HG03565 (cell line): Measurements from ENCODE around the gene MAPK11.
"Not testable (repeated sequence)": the region's sequence is repeated elsewhere in the genome, so short reads cannot be mapped to it uniquely, and the experiment has no call there.

ENCODE experiments used
- ATAC-seq: cut with Tn5 transposase; IDR thresholded peaks from one replicate; pipeline ENCODE4 v1.9.1; 2021; ENCODE audit warnings: mild to moderate bottlenecking, moderate library complexity; ENCODE audit not compliant: unreplicated experiment

The MAPK11 gene

DNA sequence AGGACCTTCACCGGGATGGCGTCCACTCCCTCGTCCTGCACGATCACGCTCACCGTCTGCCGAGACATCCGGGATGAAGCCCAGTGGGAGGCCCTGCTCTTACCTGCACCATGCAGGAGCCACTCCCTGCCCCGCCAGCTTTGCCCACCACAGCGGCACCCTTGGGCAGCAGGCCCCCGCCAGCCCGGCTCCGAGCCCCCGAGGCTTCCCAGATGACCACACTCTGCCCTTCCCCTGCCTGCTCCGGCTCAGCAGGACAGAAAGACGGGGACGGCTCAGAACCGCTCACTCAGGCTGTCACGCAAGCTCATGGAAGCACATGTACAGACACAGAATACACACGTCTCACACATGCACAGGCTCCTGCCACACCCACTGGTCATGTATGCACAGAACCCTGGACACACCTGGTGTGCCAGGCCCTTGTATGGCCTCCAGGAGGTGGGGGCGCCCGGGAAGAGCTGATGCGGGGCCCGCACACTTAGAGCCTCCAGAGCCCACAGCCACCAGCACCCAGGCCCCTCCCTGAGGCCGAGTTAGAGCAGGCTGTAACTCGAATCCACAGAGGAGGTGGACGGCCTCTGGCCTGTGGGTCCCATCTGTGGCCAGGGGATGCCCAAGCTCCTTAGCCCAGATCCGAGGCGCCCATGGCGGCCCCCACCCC is 8.9 kb upstream of the MAPK11 start:
- no peak for ATAC-seq

DNA sequence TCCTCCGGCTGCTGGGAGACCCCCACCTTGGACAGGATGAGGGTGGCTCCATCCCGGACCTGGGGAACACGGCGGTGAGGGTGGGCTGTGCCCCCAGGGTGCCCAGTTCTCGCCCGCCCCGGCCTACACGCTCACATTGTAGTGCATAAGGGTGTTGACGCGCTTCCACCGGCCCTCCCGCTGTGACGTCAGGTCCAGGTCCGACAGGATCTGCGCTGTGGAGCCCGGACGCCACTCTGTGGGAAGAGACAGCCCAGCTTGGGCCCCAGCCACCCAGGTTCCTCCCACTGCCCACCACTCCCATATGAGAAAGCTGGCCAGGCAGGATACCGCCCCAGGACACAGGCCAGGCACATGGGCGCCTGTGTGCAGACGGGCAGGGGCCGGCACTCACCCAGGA is 8.3 kb upstream of the MAPK11 start:
- no peak for ATAC-seq

DNA sequence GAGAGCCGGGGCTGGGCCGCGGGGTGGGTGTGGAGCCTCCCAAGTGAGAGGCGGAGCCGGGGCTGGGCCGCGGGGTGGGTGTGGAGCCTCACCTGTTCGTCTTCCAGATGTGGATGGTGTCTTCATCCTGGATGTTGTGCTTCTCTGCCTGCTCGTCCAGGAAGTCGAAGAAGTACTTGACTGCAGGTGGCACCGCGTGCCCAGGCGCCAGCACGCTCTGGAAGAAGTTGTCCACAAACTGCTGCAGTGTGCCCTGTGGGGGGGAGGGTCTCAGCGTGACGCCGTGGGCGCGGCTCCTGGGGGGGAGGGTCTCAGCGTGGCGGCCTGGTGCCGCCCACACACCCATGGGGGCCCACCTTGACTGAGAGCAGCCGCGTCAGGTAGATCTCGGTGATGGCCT is 7.6 kb upstream of the MAPK11 start:
- no peak for ATAC-seq

DNA sequence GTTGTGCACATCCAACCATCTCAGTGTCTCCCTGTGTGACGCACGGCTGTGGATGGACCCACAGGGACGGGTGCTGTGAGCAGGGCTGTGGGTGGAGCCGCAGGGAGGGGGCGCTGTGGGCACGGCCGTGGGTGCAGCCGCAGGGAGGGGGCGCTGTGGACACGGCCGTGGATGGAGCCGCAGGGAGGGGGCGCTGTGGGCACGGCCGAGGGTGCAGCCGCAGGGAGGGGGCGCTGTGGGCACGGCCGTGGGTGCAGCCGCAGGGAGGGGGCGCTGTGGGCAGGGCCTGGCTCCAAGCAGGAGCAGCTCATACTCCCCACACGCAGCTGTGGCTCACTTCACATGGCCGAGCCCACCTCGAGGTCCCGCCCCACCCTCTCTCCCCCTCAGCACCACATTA is 6.0 kb upstream of the MAPK11 start:
- peak; percentile 36 for ATAC-seq

DNA sequence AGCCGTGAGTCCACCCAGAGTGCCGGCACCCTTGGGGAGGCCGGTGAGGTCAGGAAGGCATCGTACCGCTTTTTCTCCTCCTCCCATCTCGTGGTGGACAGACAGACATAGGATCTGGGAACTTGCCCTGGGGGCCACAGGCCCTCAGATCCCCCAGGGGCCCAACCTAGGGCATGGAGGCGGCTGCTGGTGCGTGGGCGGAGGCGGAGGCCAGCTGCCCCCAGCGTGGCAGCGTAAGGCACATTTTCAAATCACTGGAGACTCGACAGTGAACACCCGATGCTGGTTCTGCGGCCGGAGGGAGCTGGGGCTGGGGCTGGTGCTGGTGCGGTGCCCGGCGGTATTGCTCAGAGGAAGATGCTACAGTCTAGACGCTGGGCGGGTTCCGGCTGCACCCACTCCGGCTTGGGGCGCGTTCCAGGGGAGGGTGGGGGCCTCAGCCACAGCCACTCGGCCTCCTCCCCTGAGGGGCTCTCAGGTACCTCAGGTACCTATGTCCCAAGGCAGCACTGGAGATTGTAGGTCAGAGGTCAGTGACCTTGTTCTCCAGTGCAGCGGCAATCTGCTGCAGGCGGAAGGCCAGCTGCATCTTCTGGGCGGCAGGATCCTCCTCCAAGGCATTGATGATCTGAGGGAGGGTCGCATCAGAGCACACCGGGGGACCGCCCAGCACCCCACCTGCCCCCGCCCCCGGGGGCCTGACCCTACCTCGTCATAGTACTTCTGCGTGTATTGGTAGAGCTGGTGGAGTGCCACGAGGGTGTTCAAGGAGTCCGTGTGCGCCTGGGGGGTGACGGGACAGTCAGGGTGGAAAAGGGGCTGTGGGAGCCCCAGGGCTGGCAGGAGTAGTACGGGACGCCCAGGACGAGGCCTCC is 5.2 kb upstream of the MAPK11 start:
- ATAC-seq = no peak

DNA sequence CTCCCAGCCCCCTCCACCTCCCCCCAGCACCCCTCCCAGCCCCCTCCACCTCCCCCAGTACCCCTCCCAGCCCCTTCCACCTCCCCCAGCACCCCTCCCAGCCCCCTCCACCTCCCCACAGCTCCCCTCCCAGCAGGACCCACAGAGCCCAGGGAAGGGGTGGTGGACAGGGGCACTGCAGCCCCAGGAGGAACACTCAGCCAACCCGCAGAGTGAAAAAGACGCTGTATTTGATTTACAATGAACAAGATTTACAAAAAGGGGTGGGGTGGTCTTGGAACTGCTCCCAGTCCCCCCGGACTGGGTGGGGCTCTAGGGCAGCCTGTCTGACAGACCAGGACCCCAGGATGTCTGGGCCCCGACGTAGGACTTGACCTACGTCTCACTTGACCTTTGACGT is 4.6 kb upstream of the MAPK11 start:
- no peak for ATAC-seq

DNA sequence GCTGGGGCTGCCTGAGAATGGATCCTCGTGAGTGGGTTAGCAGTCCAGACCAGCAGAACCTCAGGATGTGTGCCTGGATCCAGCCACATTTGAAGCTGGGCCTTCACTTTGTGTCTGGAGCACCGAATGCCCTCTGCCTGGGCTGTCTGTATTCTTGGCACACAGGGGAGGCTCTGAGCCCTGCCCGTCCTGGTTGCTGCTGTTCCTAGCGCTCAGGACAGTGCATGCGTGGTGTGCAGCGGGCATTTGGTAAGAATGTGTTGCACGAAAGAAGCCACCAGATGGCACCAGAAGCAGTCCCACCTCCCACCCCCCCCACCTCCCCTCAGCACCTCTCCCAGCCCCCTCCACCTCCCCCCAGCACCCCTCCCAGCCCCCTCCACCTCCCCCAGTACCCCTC is 4.1 kb upstream of the MAPK11 start:
- no peak for ATAC-seq

DNA sequence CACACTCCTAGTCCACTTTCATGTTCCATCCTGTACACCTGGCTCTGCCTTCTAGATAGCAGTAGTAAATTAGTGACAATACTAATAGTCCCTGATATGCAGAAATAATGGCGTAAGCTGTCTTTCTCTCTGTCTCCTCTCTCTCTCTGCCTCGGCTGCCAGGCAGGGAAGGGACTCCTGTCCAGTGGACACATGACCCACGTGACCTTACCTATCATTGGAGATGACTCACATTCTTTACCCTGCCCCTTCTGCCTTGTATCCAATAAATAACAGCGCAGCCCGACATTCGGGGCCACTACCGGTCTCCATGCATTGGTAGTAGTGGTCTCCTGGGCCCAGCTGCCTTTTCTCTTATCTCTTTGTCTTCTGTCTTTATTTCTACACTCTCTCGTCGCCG is 3.6 kb upstream of the MAPK11 start:
- not testable (repeated sequence) for ATAC-seq

DNA sequence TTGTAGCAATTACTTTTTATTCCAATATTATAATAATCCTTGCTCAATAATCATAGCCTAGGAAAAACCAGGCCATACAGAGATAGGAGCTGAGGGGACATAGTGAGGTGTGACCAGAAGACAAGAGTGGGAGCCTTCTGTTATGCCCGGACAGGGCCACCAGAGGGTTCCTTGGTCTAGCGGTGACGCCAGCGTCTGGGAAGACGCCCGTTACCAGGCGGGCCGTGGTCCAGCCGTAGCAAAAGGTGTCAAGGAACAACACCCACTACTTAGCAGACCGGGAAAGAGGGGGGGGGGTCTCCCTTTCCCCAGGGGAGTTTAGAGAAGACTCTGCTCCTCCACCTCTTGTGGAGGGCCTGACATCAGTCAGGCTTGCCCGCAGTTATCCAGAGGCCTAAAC is 3.2 kb upstream of the MAPK11 start:
- ATAC-seq = not testable (repeated sequence)

DNA sequence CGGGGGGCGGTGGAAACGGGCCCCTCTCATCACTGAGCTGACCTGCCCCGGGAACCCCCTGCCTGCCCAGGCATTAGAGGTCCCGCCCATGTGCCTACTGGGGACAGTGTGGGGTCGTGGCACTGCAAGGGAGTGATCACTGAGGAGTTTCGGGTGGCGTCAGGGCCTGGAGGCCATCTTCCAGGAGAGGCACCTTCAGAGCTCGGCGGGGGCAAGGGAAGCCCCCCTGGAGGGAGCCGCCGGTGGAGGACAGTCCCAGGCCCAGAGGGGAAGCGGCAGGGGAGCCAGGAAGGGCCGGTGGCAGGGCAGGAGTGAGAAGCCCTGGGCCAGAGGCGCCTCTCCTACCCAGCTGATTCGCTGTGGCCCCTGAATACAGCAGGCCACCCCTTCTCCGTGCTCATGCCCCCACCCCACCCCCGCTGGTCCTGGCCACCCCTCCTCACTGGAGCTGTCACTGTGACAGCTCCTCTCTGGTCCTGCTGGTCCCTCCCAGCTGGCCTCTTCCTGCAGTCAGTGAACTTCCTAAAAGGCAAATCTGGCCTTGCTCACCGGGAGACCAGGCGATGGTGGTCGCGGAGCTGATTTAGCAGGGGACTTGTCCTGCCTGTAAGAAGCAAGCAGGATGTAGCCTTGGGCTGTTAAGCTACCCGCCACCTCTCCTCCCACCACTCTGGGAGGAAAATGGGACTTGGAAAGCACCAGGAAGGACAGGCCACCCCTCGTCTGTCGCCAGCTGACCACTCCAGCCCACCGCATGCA is 2.0 kb upstream of the MAPK11 start:
- no peak for ATAC-seq

DNA sequence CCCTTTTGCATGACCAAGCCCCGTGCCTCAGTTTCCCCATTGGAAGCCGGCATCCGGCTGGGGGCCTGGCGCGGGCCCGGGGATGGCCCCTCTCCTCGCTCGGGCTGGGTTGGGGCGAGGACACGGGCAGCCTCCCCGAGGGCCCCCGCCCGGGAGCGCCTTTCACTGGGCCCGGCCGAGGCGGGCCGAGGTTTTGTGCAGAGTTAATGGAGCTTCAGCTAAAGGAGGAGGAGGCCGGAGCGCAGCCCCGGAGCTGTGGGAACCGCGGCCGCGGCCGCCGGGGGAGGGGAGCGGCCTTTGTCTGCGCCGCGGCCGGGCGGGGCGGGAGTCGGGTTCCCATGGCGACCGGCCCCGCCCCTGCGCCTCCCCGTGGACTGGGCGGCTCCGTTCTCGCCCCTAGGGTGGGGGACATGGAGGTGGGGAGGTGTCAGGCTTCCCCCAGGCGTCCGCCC is 1.4 kb upstream of the MAPK11 start:
- no peak for ATAC-seq

DNA sequence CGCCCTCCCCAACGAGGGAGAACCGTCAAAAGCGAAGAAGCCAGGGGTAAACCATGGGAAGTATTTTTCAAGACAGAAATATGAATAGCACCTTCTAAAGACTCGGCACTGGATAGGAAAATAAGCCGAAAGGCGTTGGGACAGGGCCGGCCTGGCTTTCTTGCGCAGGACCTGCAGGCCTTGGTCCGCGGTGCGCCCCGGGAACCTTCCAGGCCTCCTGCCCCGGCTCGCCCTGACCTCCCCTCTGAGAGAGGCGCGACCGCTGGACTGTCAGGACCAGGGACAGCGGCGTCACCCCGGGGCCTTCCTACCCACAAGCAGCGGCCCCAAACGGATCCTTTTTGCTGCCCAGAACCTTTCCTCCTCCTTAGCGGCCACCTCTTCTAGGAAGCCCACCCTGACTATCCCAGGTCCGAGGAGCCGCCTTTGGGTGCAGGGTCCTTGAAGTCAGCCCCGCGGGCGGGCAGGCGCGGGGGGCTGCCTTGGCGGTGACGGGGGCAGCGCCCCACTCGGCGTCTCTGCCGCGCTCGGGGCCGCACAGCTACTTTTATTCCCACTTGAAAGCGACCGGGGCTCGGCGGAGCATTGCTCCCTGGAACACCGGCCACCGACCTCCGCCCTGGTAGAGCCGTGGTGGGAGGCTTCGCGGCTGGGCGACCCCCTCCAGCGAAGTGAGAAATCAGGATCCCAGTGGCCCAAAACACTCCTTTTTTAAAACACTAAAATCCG is 650 bp upstream of the MAPK11 start:
- ATAC-seq = no peak

DNA sequence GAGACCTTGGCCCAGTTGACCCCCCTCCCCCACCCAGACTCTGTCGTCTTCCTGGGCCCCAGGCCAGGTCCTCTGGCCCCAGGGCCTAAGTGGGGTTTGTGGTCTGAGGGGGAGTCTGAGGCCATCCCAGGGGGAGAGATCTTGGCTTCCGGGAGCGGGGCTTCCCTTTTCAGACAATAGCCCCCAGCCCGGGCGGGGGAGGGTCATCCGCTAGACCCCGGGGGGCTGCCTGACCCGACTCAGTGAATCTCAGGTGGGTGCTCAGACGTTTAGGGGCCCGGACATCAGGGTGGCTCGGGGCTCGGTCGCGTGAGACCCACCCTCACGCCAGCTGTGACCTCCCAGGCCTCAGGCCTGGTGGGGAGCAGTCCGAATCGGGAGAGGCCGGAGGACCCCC is 609 bp downstream of the MAPK11 start:
- ATAC-seq = no peak

DNA sequence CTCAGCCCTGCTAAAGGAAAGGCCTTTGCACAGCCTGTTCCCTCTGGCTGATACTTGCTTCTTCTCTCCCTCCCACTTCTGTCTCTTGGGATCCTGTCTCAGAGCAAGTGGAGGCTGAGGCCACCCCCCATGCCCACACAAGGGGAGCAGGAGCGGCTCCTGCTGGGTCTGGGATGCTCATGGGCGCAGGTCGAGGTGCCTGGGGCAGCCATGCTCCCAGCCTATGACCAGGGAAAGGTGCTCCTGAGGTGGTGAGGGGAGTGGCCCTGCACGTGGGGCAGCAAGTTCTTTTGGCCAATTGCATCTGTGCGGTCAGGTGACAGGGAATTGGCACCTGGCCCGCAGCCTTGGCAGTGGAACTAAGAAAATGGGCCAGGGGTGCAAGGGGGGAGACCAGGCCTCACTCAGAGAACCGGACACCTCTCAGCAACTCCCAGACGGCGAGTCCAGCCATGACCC is 1.5 kb downstream of the MAPK11 start:
- no peak for ATAC-seq

DNA sequence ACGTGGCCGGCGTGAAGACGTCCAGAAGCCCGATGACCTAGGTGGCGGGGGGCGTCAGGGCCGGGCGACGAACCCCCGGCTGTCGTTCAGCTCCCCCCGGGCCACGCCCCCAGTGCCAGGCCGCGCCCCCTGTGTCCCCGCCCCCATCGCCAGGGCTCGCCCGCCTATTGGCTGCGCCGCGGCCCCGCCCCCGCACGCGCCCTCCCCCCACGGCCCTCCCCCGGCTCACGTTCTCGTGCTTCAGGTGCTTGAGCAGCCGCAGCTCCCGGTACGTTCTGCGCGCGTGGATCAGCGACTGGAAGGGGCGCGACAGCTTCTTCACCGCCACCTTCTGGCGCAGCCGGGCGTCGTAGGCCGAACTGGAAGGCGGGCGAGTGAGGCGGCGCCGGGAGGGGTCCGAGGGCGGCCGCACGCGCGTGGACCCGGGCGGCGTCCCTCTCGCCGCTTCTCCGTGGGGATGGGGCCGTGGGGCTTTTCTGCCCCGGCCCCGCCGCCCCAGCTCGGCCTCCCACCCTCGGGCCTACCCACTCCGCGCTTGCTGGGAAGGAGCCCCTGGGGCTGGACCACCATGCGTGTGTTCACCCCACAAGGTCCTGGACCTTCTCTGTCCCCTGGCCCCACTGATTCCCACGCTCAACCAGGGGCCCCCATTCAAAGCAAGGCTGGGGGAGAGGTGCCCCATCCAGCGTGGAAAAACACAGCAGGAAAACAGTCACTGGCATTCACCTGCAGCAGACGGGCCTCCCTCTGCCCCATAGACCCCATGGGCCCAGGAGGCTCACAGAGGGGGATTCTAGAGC is 2.4 kb downstream of the MAPK11 start:
- ATAC-seq = no peak

DNA sequence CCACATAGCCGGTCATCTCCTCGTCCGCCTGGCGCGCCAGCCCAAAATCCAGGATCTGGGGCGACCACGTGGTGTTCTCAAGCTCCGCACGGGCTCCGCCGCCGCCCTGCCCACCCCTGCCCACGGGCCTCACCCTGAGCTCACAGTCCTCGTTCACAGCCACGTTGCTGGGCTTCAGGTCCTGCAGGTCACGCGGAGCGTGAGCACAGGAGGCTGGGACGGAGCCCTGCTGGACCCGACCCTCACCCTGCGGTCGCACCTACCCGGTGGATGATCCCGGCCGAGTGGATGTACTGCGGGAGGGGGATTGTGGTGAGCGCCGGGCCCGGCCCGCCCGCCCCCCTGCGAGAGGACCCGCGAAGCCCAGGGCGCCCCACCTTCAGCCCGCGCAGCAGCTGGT is 3.2 kb downstream of the MAPK11 start:
- no peak for ATAC-seq

DNA sequence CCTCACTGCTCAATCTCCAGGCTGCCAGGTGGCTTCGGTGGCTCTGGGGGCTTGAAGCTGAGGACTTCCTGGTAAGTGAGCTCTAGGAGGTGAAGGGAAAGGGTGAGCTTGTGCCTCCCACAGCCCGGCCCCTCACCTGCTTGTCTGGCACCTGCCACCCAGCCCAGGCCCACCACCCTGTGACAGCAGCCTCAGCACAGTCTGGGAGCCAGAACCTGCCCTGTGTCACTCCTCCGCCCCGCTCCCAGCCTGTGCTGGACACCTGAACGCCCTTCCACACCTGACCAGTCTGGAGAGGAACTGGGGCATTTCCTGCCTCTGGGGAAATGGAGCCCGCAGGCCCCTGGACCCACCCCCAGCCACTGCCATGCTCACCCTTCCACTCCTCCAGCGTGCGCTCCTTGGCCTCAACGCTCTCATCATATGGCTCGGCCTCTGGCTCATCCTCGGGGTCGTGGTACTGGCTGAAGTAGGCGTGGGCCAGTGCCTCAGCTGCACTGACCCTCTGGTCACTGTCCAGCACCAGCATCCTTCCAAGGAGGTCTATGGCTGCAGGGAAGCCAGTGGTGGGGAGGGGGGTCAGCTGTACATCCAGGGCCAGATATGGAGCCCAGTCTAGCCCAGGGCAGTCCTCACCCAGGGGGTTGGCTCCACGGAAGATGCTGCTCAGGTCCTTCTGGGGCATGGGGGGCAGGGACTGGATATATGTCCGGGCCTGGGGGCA is 5.1 kb downstream of the MAPK11 start:
- ATAC-seq = no peak

DNA sequence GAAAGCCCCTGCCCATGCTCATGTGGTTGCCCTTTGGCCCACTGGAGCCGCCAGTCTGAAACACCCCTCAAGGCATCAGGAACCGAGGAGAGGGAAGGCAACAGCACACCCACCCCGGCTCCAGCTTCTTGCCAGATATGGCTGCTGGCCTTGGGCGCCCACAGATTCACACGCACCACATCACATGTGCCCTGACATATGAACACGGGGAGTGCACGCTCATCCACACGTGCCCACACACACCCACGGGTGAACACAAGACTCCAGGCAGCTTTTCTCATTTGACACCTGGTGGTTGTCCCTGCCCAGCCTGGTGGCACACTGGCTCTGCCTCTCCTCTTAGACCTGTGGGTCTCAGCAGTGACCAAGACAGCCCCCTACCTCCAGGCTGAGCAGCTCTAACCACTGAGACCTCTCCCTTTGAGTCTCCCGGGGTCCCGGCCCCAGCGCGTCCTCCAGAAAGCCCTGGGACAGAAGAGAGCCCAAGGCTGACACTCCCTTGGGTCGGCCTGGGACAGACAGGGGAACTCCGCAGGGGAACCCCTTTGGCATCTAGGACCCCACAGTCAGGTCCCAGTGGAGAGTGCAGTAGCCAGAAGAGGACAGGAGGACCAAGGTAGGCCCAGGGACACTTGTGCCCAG is 6.0 kb downstream of the MAPK11 start:
- ATAC-seq = no peak
